IPS DF 4.7 (cell line): Measurements from ENCODE around the gene CD44.

Experiments
- DNase-seq: peaks from one replicate; pipeline ENCODE4 v3.0.0-alpha.2; 2013; ENCODE audit warnings: low spot score; ENCODE audit errors: extremely low read depth

The CD44 gene

GRCh38 chr11:35158701-35159510, 19.9 kb downstream of the CD44 start:
- no peak for DNase-seq

GRCh38 chr11:35160246-35160824, 21.4 kb downstream of the CD44 start:
- DNase-seq = no peak

- DNase-seq = no peak
Observed at GRCh38 chr11:35160902-35161597, 22.1 kb downstream of the CD44 start.

GRCh38 chr11:35162745-35163144, 23.8 kb downstream of the CD44 start:
- no peak for DNase-seq

GRCh38 chr11:35163209-35163608, 24.2 kb downstream of the CD44 start:
- DNase-seq = no peak

GRCh38 chr11:35163702-35164496, 24.9 kb downstream of the CD44 start:
- DNase-seq = no peak

GRCh38 chr11:35165030-35165422, 26.1 kb downstream of the CD44 start:
- no peak for DNase-seq

- DNase-seq = no peak
Observed at GRCh38 chr11:35165423-35166368, 26.7 kb downstream of the CD44 start.

GRCh38 chr11:35166369-35167360, 27.7 kb downstream of the CD44 start:
- no peak for DNase-seq

- no peak for DNase-seq
Observed at GRCh38 chr11:35167426-35167954, 28.5 kb downstream of the CD44 start.

- DNase-seq = no peak
Observed at GRCh38 chr11:35168671-35169070, 29.7 kb downstream of the CD44 start.

GRCh38 chr11:35169112-35169511, 30.1 kb downstream of the CD44 start:
- no peak for DNase-seq

GRCh38 chr11:35169754-35170153, 30.8 kb downstream of the CD44 start:
- no peak for DNase-seq

GRCh38 chr11:35170503-35170902, 31.5 kb downstream of the CD44 start:
- no peak for DNase-seq

GRCh38 chr11:35171226-35171625, 32.3 kb downstream of the CD44 start:
- no peak for DNase-seq

- DNase-seq = no peak
Observed at GRCh38 chr11:35173011-35173511, 34.1 kb downstream of the CD44 start.

- DNase-seq = no peak
Observed at GRCh38 chr11:35173616-35174566, 34.9 kb downstream of the CD44 start.

- no peak for DNase-seq
Observed at GRCh38 chr11:35174666-35175065, 35.7 kb downstream of the CD44 start.
